RWPE2 (cell line): ENCODE results near the gene NKD1.

Experiments used
- ATAC-seq: fragments of 200-7000 bp; cut with Tn5 transposase; 3 replicates; pipeline ENCODE4 v1.9.1; 2021; ENCODE audit warnings: low read depth
- DNase-seq: peaks from one replicate; pipeline ENCODE4 v3.0.0-alpha.2; 2020; ENCODE audit warnings: low spot score
- H3K27ac ChIP-seq: fragments of 450-650 bp; 2 replicates; pipeline ENCODE4 v1.5.1; 2017; ENCODE audit warnings: mild to moderate bottlenecking; ENCODE audit not compliant: poor library complexity, severe bottlenecking
- H3K27me3 ChIP-seq: fragments of 250-450 bp; sonication (Bioruptor Pico); 2 replicates; pipeline ENCODE4 v1.5.1; 2021; ENCODE audit warnings: mild to moderate bottlenecking, moderate library complexity; ENCODE audit not compliant: insufficient read depth, poor library complexity, severe bottlenecking
- H3K36me3 ChIP-seq: fragments of 250-450 bp; sonication (Bioruptor Pico); 2 replicates; pipeline ENCODE4 v1.5.1; 2020; ENCODE audit warnings: low read depth, mild to moderate bottlenecking, moderate library complexity
- H3K4me1 ChIP-seq: fragments of 250-450 bp; sonication (Bioruptor Pico); 2 replicates; pipeline ENCODE4 v1.5.1; 2021; ENCODE audit warnings: mild to moderate bottlenecking, moderate library complexity; ENCODE audit not compliant: insufficient read depth, poor library complexity, severe bottlenecking
- H3K4me3 ChIP-seq: fragments of 250-450 bp; sonication (Bioruptor Pico); 2 replicates; pipeline ENCODE4 v1.5.1; 2021; ENCODE audit warnings: mild to moderate bottlenecking, moderate library complexity; ENCODE audit not compliant: severe bottlenecking
- H3K9me3 ChIP-seq: fragments of 250-450 bp; sonication (Bioruptor Pico); 2 replicates; pipeline ENCODE4 v1.5.1; 2021; ENCODE audit warnings: mild to moderate bottlenecking, moderate library complexity; ENCODE audit not compliant: severe bottlenecking
- TF ChIP-seq, protein P1 (sequence below): fragments of 450-650 bp; IDR thresholded peaks from one replicate; pipeline ENCODE4 v1.5.1; 2017; ENCODE audit warnings: mild to moderate bottlenecking, moderate library complexity; ENCODE audit not compliant: poor library complexity, severe bottlenecking

NKD1 gene

DNA sequence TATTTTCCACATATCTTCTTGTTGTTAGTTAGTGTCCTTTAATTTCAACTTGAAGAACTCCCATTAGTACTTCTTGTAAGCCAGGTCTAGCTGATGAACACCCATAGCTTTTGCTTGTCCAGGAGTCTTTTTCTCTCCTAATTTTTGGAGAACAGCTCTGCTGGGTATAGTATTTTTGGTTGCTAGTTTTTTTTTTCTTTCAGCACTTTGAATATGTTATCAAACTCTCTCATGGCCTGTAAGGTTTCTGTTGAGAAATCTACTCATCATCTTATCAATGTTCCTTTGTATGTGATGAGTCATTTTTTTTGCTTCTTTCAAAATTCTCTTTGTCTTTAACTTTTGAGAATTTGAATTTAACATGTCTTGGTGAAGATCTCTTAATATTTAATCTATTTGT is 31.8 kb upstream of the NKD1 start:
- Histone ChIP-seq H3K9me3 (peaks cover 4% of the 10 kb centered on the region), H3K27ac (no peak overlapping the region), H3K36me3 (no peaks in the 10 kb centered on the region), H3K4me3 (no peak overlapping the region), H3K4me1 (no peaks in the 10 kb centered on the region), H3K27me3 (no peaks in the 10 kb centered on the region)
- ATAC-seq (no peak), DNase-seq (no peak)
- TF ChIP-seq, protein P1, sequence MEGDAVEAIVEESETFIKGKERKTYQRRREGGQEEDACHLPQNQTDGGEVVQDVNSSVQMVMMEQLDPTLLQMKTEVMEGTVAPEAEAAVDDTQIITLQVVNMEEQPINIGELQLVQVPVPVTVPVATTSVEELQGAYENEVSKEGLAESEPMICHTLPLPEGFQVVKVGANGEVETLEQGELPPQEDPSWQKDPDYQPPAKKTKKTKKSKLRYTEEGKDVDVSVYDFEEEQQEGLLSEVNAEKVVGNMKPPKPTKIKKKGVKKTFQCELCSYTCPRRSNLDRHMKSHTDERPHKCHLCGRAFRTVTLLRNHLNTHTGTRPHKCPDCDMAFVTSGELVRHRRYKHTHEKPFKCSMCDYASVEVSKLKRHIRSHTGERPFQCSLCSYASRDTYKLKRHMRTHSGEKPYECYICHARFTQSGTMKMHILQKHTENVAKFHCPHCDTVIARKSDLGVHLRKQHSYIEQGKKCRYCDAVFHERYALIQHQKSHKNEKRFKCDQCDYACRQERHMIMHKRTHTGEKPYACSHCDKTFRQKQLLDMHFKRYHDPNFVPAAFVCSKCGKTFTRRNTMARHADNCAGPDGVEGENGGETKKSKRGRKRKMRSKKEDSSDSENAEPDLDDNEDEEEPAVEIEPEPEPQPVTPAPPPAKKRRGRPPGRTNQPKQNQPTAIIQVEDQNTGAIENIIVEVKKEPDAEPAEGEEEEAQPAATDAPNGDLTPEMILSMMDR: no peak

DNA sequence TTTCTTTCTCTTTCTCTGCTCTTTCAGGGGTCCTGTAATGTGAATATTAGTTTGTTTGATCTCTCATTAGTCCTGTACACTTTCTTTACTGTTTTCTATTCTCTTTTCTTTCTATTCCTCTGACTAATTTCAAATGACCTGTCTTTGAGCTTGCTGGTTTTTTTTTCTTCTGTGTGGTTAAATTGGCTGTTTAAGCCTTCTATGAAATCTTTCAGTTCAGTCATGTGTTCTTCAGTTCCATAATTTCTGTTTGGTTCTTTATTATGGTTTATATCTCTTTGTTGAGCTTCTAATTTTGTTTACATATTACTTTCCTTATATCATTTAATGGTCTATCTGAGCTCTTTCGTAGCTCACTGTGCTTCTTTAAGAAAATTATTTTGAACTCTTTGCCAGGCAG is 31.3 kb upstream of the NKD1 start:
- TF ChIP-seq, protein P1: no peak
- Histone ChIP-seq H3K4me1 (no peaks in the 10 kb centered on the region), H3K9me3 (peaks cover 4% of the 10 kb centered on the region), H3K27ac (no peak overlapping the region), H3K4me3 (no peak overlapping the region), H3K36me3 (no peaks in the 10 kb centered on the region), H3K27me3 (no peaks in the 10 kb centered on the region)
- ATAC-seq: no peak
- DNase-seq: no peak

DNA sequence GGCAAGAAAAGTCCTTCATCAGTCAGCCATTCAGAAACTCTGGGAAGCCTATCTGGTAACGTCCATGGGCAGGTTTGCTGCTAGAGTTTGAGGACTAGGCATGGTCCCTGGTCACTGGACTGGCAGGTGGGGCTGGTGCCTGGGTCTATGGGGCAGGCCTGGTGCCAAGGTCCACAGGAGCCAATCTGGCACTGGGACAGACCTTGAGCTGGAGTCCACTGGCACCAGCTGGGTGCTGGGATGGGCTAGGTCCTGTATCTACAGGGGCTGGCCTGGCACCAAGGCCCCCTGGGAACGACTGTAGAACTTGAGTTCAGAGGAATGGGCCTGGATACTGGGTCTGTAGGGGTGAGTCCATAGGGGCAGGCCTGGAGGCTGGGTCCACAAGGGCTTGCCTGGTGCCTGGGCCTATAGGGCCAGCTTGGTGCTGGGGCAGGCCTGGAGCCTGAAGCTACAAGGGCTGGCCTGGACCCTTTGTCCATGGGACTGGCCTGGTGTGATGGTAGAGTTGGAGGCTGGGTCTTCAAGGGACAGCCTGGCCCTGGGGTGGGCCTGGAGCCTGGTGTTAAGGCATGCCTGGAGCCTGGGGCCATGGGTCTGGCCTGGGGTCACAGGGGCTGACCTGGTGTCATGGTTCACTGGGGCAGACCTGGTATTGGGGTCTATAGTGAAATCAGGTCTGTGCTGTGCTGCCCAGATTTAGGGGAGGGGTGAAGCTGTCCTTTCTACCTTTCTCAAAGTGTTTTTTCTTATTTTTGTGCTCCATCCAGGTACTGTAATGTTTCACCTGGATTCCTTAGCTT is 30.5 kb upstream of the NKD1 start:
- Histone ChIP-seq H3K36me3 (no peaks in the 10 kb centered on the region), H3K27me3 (no peaks in the 10 kb centered on the region), H3K4me3 (no peak overlapping the region), H3K27ac (no peak overlapping the region), H3K9me3 (peaks cover 4% of the 10 kb centered on the region), H3K4me1 (no peaks in the 10 kb centered on the region)
- ATAC-seq: no peak
- no peak for DNase-seq
- TF ChIP-seq, protein P1: no peak

DNA sequence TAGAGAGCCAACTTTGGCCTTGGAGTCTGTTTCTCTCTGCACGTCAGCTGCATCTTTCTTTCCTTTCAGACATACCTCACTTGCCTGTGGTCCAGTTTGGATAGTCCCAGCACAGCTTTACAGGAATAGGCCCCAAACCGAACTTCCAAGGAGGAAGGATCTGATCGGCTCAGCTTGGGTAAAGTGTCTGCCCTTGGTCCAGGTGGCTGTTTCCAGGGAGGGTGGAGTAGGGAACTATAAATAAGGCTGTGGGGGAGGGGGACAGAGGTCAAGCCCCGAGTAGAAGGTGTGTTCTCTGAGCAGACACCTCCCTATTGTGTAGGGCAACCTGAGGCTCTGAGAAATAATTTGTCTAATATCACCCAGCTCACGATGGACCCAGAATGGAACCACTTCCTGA is 29.2 kb upstream of the NKD1 start:
- Histone ChIP-seq H3K9me3 (peaks cover 4% of the 10 kb centered on the region), H3K4me1 (no peaks in the 10 kb centered on the region), H3K27ac (no peak overlapping the region), H3K36me3 (no peaks in the 10 kb centered on the region), H3K4me3 (no peak overlapping the region), H3K27me3 (no peaks in the 10 kb centered on the region)
- TF ChIP-seq, protein P1: no peak
- DNase-seq (no peak), ATAC-seq (no peak)

DNA sequence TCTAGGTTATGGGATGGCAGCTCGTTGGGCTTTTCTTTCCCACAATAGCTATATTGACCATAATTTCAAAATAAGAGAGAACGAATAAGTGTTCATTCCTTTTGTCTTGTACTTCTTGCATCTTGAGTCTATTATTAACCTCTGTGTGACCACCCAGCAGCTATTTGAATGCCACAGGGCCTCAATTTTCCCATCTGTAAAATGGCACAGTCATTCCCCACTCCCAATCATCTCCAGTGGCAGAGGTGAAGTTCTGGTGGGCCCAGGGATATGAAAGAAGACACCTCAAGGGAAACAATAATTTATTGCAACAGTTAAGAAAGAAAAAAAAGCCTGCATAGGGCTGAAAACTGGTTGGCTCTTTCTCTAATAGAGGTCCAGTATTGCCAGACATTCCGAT is 28.6 kb upstream of the NKD1 start:
- Histone ChIP-seq H3K9me3 (peaks cover 4% of the 10 kb centered on the region), H3K27me3 (no peaks in the 10 kb centered on the region), H3K4me3 (no peak overlapping the region), H3K27ac (no peak overlapping the region), H3K36me3 (no peaks in the 10 kb centered on the region), H3K4me1 (no peaks in the 10 kb centered on the region)
- ATAC-seq (no peak), DNase-seq (no peak)
- TF ChIP-seq, protein P1: no peak
